ENCODE results near the gene PMFBP1. TPM values are rescaled to one million over a fixed set of nuclear protein-coding genes. Genes with fewer than 3 reads are reported as not detected.

PMFBP1 gene
- total RNA-seq, 3 donors from 2014 or later: 0.11 to 0.38 TPM; not detected in 1

DNA sequence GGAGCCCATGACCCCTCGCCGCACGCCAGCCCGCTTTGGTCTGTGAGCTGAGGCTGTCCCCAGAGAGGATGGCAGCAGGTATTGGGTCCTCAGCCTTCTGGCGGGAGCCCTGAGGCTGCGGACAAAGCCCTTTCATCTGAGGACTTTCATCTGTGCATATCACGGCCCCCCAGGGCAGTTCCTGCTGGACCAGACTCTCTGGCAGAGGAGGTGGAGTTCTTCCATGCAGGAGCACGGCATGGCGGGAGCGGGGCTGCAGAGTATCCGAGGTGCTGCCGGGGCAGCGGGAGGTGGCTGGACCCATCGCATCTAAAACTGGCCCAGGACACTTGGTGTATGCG, 59.5 kb downstream of the PMFBP1 start:
- Mint-ChIP-seq H3K9me3 (no peaks in the 10 kb centered on the region), H3K27me3 (ENCODE audit: low read depth) (no peaks in the 10 kb centered on the region), H3K4me1 (ENCODE audit: low read depth) (no peaks in the 10 kb centered on the region), H3K36me3 (ENCODE audit: insufficient read depth) (peaks cover 51% of the 10 kb centered on the region), H3K4me3 (no peak overlapping the region)
- DNase-seq: no peak
- ATAC-seq: no peak

DNA sequence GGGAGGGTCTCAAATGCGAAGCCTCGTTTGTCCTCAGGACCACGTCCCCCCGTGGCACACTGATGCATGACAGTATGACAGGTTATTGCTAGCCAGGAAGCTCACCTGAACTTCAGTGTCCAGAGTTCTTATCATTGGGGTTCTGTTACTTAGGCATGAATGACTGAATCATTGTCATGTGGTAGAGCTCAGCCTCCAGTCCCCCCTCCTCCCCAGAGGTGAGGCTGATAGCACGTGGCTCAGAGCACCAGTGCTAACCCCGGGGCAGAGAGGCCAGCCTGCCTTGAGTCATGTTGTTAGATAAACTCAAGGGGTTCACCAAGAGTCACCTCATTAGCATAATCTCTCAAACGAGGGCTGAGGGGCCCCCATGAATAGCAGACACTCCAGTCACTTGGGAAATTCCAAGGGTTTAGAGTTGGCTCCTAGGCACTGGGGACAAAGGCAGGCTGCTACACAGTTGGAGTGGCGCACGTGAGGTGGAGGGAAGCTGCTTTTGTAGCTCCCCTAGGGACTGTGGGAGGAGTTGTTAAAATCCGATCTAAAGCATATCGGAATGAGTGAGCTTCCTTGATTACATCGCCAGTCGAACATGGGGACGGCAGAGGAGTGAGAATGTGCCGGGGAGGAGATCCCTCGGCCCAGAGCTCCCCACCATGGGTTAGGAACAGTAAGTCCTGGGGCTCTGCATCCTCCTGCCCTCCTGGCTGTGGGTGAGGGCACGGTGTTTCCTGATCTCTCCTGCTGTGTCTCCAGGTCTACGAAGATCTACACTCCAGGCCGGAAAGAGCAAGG, 60.1 kb downstream of the PMFBP1 start:
- Mint-ChIP-seq H3K9me3 (no peaks in the 10 kb centered on the region), H3K4me1 (ENCODE audit: low read depth) (no peaks in the 10 kb centered on the region), H3K27me3 (ENCODE audit: low read depth) (no peaks in the 10 kb centered on the region), H3K36me3 (ENCODE audit: insufficient read depth) (peaks cover 54% of the 10 kb centered on the region), H3K4me3 (no peak overlapping the region)
- ATAC-seq (no peak), DNase-seq (no peak)

DNA sequence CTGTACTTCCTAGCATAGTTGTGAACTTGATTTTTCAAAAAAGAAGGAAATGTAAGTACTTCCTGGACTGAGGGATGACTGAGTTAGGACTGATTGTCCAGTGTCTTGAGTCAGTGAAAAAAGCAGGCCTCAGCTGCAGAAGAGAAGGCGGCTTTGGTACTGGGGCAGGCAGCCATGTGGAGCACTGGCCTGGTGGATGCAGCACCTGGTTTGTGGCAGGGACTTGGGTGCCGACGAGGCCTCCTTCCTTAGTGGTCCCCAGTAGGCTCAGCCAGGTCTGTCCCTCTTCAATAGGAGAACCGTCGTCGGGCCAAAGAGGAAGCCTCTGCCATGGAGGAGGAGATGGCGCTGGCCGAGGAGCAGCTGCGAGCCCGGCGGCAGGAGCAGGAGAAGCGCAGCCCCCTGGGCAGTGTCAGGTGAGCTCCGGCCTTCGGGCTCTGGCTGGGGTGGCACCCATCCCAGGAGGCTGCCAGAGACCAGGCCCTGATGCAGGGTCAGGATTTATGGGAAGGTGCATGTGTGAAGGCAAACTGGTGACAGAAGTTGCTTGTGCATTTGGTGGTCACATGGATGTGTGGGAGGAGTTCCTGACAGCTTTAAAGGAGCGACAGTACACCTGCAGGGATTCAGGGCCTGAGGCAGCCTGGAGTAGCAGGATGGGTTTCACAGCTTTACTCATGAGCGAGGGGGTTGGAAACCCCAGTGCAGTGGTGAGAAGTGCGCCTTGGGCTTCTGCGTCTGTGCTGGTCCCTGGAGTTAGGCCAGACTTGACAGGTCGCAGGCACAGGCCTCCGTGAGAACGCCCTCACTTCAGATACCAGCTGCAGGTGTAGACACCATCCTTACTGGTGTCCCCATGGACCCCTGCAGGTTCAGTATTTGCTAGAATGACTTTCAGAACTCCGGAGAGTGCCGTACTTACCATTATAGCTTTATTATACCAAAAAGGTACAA, 61.0 kb downstream of the PMFBP1 start:
- H3K36me3 Mint-ChIP-seq (ENCODE audit: insufficient read depth): peaks cover 60% of the 10 kb centered on the region
- no peak overlapping the region for H3K4me3 Mint-ChIP-seq
- H3K4me1 Mint-ChIP-seq (ENCODE audit: low read depth): no peaks in the 10 kb centered on the region
- no peaks in the 10 kb centered on the region for H3K9me3 Mint-ChIP-seq
- H3K27me3 Mint-ChIP-seq (ENCODE audit: low read depth): no peaks in the 10 kb centered on the region
- no peak for DNase-seq
- ATAC-seq: no peak

DNA sequence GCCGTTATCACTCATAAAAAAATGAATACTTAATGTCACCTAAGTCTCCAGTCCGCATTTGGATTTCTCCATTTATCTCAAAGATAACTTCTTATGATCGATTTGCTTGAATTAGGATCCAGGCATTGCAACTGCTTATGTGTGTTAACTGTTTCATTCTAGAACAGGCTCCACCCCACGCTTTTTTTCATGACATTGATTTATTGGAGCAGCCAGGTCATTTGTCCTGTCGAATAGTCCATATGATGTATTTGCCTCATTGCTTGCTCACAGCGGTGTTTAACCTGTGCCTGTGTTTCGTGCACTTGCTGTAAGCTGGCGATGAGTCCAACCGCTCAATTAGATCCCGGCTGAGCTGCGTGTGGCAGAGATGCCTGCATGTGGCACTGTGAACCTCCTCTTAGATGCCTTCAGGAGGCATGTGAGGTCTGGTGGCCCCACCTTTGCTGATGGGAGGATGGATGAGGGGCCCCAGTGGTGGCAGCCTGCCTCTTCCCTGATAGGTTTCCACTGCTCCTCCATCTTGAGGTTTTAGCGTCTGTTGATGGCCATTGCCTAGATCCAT, 61.9 kb downstream of the PMFBP1 start:
- DNase-seq (no peak), ATAC-seq (no peak)
- H3K27me3 Mint-ChIP-seq (ENCODE audit: low read depth): no peaks in the 10 kb centered on the region
- H3K4me1 Mint-ChIP-seq (ENCODE audit: low read depth): no peaks in the 10 kb centered on the region
- peaks cover 69% of the 10 kb centered on the region for H3K36me3 Mint-ChIP-seq (ENCODE audit: insufficient read depth)
- no peaks in the 10 kb centered on the region for H3K9me3 Mint-ChIP-seq
- H3K4me3 Mint-ChIP-seq: no peak overlapping the region

DNA sequence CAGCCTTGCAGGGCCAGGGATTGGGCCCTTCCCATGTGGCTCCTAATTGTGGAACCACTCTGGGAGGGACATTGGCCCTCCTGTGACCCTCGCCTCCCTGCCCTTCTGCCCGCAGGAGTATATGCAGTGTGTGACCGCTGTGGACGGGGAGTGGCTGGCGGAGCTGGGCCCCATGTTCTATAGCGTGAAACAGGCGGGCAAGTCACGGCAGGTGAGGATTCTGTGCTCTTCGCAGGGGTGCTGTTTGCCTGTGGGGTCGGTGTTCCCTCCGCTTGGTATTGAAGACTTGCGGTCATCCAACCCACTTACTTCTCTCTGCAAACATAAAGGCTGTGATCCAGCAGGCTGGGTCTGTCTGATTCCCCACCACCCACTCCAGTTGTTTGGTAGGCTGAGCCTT, 62.7 kb downstream of the PMFBP1 start:
- no peaks in the 10 kb centered on the region for H3K4me1 Mint-ChIP-seq (ENCODE audit: low read depth)
- ATAC-seq: no peak
- DNase-seq: no peak
- H3K4me3 Mint-ChIP-seq: no peak overlapping the region
- H3K36me3 Mint-ChIP-seq (ENCODE audit: insufficient read depth): peaks cover 70% of the 10 kb centered on the region
- no peaks in the 10 kb centered on the region for H3K27me3 Mint-ChIP-seq (ENCODE audit: low read depth)
- no peaks in the 10 kb centered on the region for H3K9me3 Mint-ChIP-seq

GRCh38 chr16:72108353-72109102, 63.4 kb downstream of the PMFBP1 start:
- Mint-ChIP-seq H3K27me3 (ENCODE audit: low read depth) (no peaks in the 10 kb centered on the region), H3K36me3 (ENCODE audit: insufficient read depth) (peaks cover 78% of the 10 kb centered on the region), H3K4me1 (ENCODE audit: low read depth) (no peaks in the 10 kb centered on the region), H3K9me3 (no peaks in the 10 kb centered on the region), H3K4me3 (no peak overlapping the region)
- ATAC-seq (no peak), DNase-seq (no peak)

DNA sequence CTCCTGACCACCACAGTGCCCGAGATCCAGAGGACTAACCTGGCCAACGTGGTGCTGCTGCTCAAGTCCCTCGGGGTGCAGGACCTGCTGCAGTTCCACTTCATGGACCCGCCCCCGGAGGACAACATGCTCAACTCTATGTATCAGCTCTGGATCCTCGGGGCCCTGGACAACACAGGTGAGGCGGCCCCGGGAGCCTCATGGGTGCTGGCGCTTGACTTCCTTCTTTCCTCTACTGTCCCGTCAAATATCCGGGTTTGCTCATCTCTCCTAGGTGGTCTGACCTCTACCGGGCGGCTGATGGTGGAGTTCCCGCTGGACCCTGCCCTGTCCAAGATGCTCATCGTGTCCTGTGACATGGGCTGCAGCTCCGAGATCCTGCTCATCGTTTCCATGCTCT, 64.6 kb downstream of the PMFBP1 start:
- Mint-ChIP-seq H3K36me3 (ENCODE audit: insufficient read depth) (peaks cover 80% of the 10 kb centered on the region), H3K27me3 (ENCODE audit: low read depth) (no peaks in the 10 kb centered on the region), H3K9me3 (no peaks in the 10 kb centered on the region), H3K4me1 (ENCODE audit: low read depth) (no peaks in the 10 kb centered on the region), H3K4me3 (no peak overlapping the region)
- no peak for ATAC-seq
- no peak for DNase-seq

GRCh38 chr16:72105978-72106377, 66.0 kb downstream of the PMFBP1 start:
- Mint-ChIP-seq H3K36me3 (ENCODE audit: insufficient read depth) (peaks cover 77% of the 10 kb centered on the region), H3K4me3 (no peak overlapping the region), H3K4me1 (ENCODE audit: low read depth) (no peaks in the 10 kb centered on the region), H3K9me3 (no peaks in the 10 kb centered on the region), H3K27me3 (ENCODE audit: low read depth) (no peaks in the 10 kb centered on the region)
- ATAC-seq (no peak), DNase-seq (no peak)

GRCh38 chr16:72104905-72105304, 67.0 kb downstream of the PMFBP1 start:
- ATAC-seq: no peak
- no peaks in the 10 kb centered on the region for H3K9me3 Mint-ChIP-seq
- H3K4me1 Mint-ChIP-seq (ENCODE audit: low read depth): no peaks in the 10 kb centered on the region
- peaks cover 74% of the 10 kb centered on the region for H3K36me3 Mint-ChIP-seq (ENCODE audit: insufficient read depth)
- DNase-seq: no peak
- H3K4me3 Mint-ChIP-seq: no peak overlapping the region
- H3K27me3 Mint-ChIP-seq (ENCODE audit: low read depth): no peaks in the 10 kb centered on the region

DNA sequence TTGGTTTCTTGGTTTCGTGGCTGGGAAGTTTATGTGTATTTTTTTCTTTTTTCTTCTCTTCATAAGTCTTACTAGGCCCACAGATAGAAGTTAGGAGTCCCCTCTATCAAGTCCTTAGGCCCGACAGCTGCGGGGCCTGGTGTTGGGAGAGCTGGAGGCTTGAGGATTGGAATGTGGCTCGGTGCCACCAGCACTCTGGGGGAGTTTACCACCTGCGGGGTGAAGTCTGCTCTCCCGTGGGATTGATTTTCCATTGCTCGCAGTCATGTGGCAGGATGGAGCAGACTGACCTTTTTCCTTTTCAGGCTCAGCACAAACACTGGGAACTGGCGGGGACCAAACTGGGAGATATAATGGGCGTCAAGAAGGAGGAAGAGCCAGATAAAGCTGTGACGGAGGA, 70.8 kb downstream of the PMFBP1 start:
- Mint-ChIP-seq H3K27me3 (ENCODE audit: low read depth) (no peaks in the 10 kb centered on the region), H3K9me3 (no peaks in the 10 kb centered on the region), H3K4me1 (ENCODE audit: low read depth) (peaks cover 6% of the 10 kb centered on the region), H3K4me3 (no peak overlapping the region), H3K36me3 (ENCODE audit: insufficient read depth) (peaks cover 70% of the 10 kb centered on the region)
- no peak for DNase-seq
- ATAC-seq: no peak

GRCh38 chr16:72099377-72099818, 72.6 kb downstream of the PMFBP1 start:
- H3K4me3 Mint-ChIP-seq: no peak overlapping the region
- peaks cover 63% of the 10 kb centered on the region for H3K36me3 Mint-ChIP-seq (ENCODE audit: insufficient read depth)
- no peaks in the 10 kb centered on the region for H3K27me3 Mint-ChIP-seq (ENCODE audit: low read depth)
- ATAC-seq: peak; percentile 89 to 91
- H3K9me3 Mint-ChIP-seq: no peaks in the 10 kb centered on the region
- peaks cover 21% of the 10 kb centered on the region for H3K4me1 Mint-ChIP-seq (ENCODE audit: low read depth)
- DNase-seq: no peak

- no peak for ATAC-seq
- Mint-ChIP-seq H3K36me3 (ENCODE audit: insufficient read depth) (peaks cover 58% of the 10 kb centered on the region), H3K4me3 (no peak overlapping the region), H3K9me3 (no peaks in the 10 kb centered on the region), H3K4me1 (ENCODE audit: low read depth) (peaks cover 25% of the 10 kb centered on the region), H3K27me3 (ENCODE audit: low read depth) (no peaks in the 10 kb centered on the region)
- no peak for DNase-seq
Observed at GRCh38 chr16:72098936-72099335, 73.0 kb downstream of the PMFBP1 start.

DNA sequence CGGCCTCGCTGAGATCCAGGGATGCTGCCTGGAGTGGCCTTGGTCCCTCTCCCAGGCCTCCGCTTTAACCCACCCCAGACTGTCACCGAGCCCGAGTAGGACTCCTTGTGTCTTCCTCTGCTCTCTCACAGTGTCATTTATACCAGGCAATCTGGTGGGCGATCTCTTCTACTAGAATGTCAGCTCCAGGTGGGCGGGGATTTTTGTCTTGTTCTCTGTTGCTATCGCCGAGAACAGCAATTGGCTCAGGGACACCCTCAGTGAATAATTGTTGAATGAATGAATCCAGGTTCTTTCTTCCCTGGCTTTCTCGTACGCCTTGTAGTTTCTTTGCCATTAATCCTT, 77.7 kb downstream of the PMFBP1 start:
- Mint-ChIP-seq H3K4me1 (ENCODE audit: low read depth) (peaks cover 47% of the 10 kb centered on the region), H3K9me3 (no peaks in the 10 kb centered on the region), H3K27me3 (ENCODE audit: low read depth) (no peaks in the 10 kb centered on the region), H3K4me3 (peak overlapping the region; percentile 100), H3K36me3 (ENCODE audit: insufficient read depth) (peaks cover 39% of the 10 kb centered on the region)
- ATAC-seq: peak; percentile 29 to 32
- peak; percentile 42 for DNase-seq
